GM23338 (cell line): ENCODE results near the gene ADGRV1. TPM values are rescaled to one million over a fixed set of nuclear protein-coding genes. Genes with fewer than 3 reads are reported as not detected.
A peak's percentile ranks its signal among the peaks of the same experiment; 100 is the strongest.

ENCODE experiments used
- ATAC-seq: fragments of 200-7000 bp; cut with Tn5 transposase; 3 replicates; pipeline ENCODE4 v1.9.1; 2020
- DNase-seq: peaks from one replicate; pipeline ENCODE4 v3.0.0-alpha.2; 2015; ENCODE audit warnings: low spot score
- H2AFZ ChIP-seq: fragments of 200-600 bp; sonication (generic); 2 replicates; pipeline ENCODE4 v1.8.0; 2016; ENCODE audit warnings: antibody characterized with exemption, mild to moderate bottlenecking, moderate library complexity
- H3F3A ChIP-seq: fragments of 200-600 bp; sonication (generic); replicated peaks from 2 replicates; pipeline ENCODE4 v1.8.0; 2017; ENCODE audit warnings: antibody characterized with exemption, mixed run types, low read depth
- H3K27ac ChIP-seq: fragments of 200-600 bp; sonication (generic); 2 replicates; pipeline ENCODE4 v1.6.1; 2016; ENCODE audit warnings: low read depth
- H3K27me3 ChIP-seq: fragments of 200-600 bp; sonication (generic); 2 replicates; pipeline ENCODE4 v1.8.0; 2016; ENCODE audit warnings: mild to moderate bottlenecking, mixed run types, moderate library complexity; ENCODE audit not compliant: insufficient read depth
- H3K36me3 ChIP-seq: fragments of 200-600 bp; sonication (generic); 2 replicates; pipeline ENCODE4 v1.8.0; 2016; ENCODE audit warnings: mild to moderate bottlenecking; ENCODE audit not compliant: insufficient read depth
- H3K4me1 ChIP-seq: fragments of 200-600 bp; sonication (generic); 2 replicates; pipeline ENCODE4 v1.8.0; 2016; ENCODE audit warnings: mild to moderate bottlenecking, moderate library complexity; ENCODE audit not compliant: insufficient read depth
- H3K4me2 ChIP-seq: fragments of 200-600 bp; sonication (generic); 2 replicates; pipeline ENCODE4 v1.7.1; 2017; ENCODE audit warnings: mixed run types
- H3K4me3 ChIP-seq: fragments of 200-600 bp; sonication (generic); 2 replicates; pipeline ENCODE4 v1.6.1; 2016; ENCODE audit warnings: mixed run types
- H3K79me2 ChIP-seq: fragments of 200-600 bp; sonication (generic); replicated peaks from 2 replicates; pipeline ENCODE4 v1.8.0; 2017; ENCODE audit warnings: mild to moderate bottlenecking; ENCODE audit not compliant: insufficient read depth
- H3K9me2 ChIP-seq: fragments of 200-600 bp; sonication (generic); 2 replicates; pipeline ENCODE4 v1.8.0; 2017; ENCODE audit not compliant: insufficient read depth
- H4K20me1 ChIP-seq: fragments of 200-600 bp; sonication (generic); replicated peaks from 2 replicates; pipeline ENCODE4 v1.8.0; 2017; ENCODE audit warnings: mild to moderate bottlenecking; ENCODE audit not compliant: insufficient read depth
- H3K27ac Mint-ChIP-seq: 2 replicates; pipeline ENCODE4 v1.8.0; 2020; ENCODE audit warnings: inconsistent platforms, mild to moderate bottlenecking, moderate library complexity, mixed read lengths
- H3K27me3 Mint-ChIP-seq: 3 replicates; pipeline ENCODE4 v1.8.0; 2022; ENCODE audit warnings: low read depth, mild to moderate bottlenecking, moderate library complexity, mixed read lengths, inconsistent platforms; ENCODE audit not compliant: insufficient read depth, poor library complexity
- H3K36me3 Mint-ChIP-seq: 3 replicates; pipeline ENCODE4 v1.8.0; 2021; ENCODE audit warnings: low read depth, mild to moderate bottlenecking, inconsistent platforms, moderate library complexity, mixed read lengths
- H3K4me1 Mint-ChIP-seq: 3 replicates; pipeline ENCODE4 v1.8.0; 2020; ENCODE audit warnings: mild to moderate bottlenecking, inconsistent platforms, mixed read lengths
- H3K4me3 Mint-ChIP-seq: 3 replicates; pipeline ENCODE4 v1.8.0; 2021; ENCODE audit warnings: moderate library complexity, mild to moderate bottlenecking, inconsistent platforms, mixed read lengths
- H3K9me3 Mint-ChIP-seq: 3 replicates; pipeline ENCODE4 v1.8.0; 2020; ENCODE audit warnings: moderate library complexity, mild to moderate bottlenecking, inconsistent platforms, mixed read lengths
- CREB1 ChIP-seq: fragments of 250-450 bp; sonication (Bioruptor Pico); IDR thresholded peaks from 2 replicates; pipeline ENCODE4 v1.5.0; 2020; ENCODE audit warnings: low read depth, mild to moderate bottlenecking, moderate library complexity
- CTCF ChIP-seq, 2 experiments: fragments of 200-600 bp in 1 of 2; sonication (generic) in 1 of 2; conservative IDR thresholded peaks; 2 replicates each; pipeline versions ENCODE4 v1.5.1 to v1.6.1; 2016 to 2017; ENCODE audit warnings: antibody characterized with exemption in 2 of 2, low read depth in 2 of 2, mild to moderate bottlenecking in 2 of 2, moderate library complexity in 1 of 2
- EZH2 ChIP-seq: fragments of 200-600 bp; sonication (generic); IDR thresholded peaks from one replicate; pipeline ENCODE4 v1.8.0; 2017; ENCODE audit warnings: antibody characterized with exemption, mild to moderate bottlenecking, low read depth; ENCODE audit not compliant: unreplicated experiment
- EZH2phosphoT487 ChIP-seq: fragments of 200-600 bp; sonication (generic); IDR thresholded peaks from one replicate; pipeline ENCODE4 v1.8.1; 2018; ENCODE audit warnings: antibody characterized with exemption; ENCODE audit not compliant: unreplicated experiment
- JUNB ChIP-seq: IDR thresholded peaks from one replicate; pipeline ENCODE4 v1.6.1; 2016; ENCODE audit warnings: antibody characterized with exemption; ENCODE audit not compliant: unreplicated experiment
- NANOG ChIP-seq: IDR thresholded peaks from 2 replicates; pipeline ENCODE4 v1.6.1; 2016; ENCODE audit warnings: antibody characterized with exemption, borderline replicate concordance
- POLR2AphosphoS5 ChIP-seq: IDR thresholded peaks from 2 replicates; pipeline ENCODE4 v1.6.1; 2016; ENCODE audit warnings: antibody characterized with exemption, low read depth
- STAT1 ChIP-seq: IDR thresholded peaks from one replicate; pipeline ENCODE4 v1.6.1; 2016; ENCODE audit warnings: antibody characterized with exemption; ENCODE audit not compliant: unreplicated experiment
- ZNF114 ChIP-seq: fragments of 250-450 bp; sonication (Bioruptor Pico); IDR thresholded peaks from 2 replicates; pipeline ENCODE4 v1.5.0; 2020; ENCODE audit warnings: mild to moderate bottlenecking, moderate library complexity
- ZNF331 ChIP-seq: fragments of 250-450 bp; sonication (Bioruptor Pico); IDR thresholded peaks from 2 replicates; pipeline ENCODE4 v1.5.0; 2020; ENCODE audit warnings: low read depth, mild to moderate bottlenecking, moderate library complexity
- polyA plus RNA-seq: library from polyadenylated mRNA; unstranded; fragments of >200 nt; fragmentation: Nextera tagmentation; extraction: Ambion mirVana; gene quantifications from 2 replicates; pipeline ENCODE4 v1.2.1, GENCODE V29; 2016
- total RNA-seq: library from RNA; depleted of rRNA; stranded (reverse); fragments of >200 nt; shearing (Covaris generic); gene quantifications from 2 replicates; pipeline ENCODE4 v1.2.3, GENCODE V29; 2014
- TF ChIP-seq, protein P1 (sequence below): IDR thresholded peaks from 2 replicates; pipeline ENCODE4 v1.6.1; 2016; ENCODE audit warnings: antibody characterized with exemption

The ADGRV1 gene
- total and polyA plus RNA-seq, 2 experiments from 2014 or later: 46.1 to 149 TPM

DNA sequence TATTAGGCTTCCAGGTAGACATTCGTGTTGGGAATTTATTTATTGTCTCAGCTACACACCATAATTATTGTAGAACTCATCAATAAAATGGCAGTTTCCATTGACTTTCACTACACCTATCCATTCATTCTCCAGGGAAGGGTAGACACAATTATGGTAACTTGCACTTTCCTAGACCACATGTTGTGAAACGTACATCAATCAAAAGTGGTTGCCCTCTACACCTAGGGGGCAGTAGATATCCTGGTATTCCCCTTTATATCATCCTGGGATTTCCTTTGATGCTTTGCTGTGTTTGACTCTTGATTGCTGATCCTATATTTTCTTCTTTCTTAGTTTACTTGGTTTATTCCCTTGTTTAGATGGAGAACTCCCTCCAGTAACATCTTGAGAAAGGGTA lies 47.9 kb downstream of the ADGRV1 start:
- Mint-ChIP-seq H3K9me3 (no peaks in the 10 kb centered on the region), H3K4me1 (peaks cover 27% of the 10 kb centered on the region), H3K4me3 (no peak overlapping the region), H3K36me3 (peaks cover 4% of the 10 kb centered on the region; the same call in 1 of the 3 replicates), H3K27me3 (no peaks in the 10 kb centered on the region), H3K27ac (no peak overlapping the region)
- peaks cover 2% of the 10 kb centered on the region; the same call in 1 of the 2 replicates for H3K4me1 ChIP-seq
- H3K4me2 ChIP-seq: no peak overlapping the region
- H3F3A ChIP-seq: peaks cover 4% of the 10 kb centered on the region; the same call in 1 of the 2 replicates
- H3K9me2 ChIP-seq: no peaks in the 10 kb centered on the region; the same call in 1 of the 2 replicates
- peak; percentile 67 for DNase-seq
- no peaks in the 10 kb centered on the region for H3K36me3 ChIP-seq
- H4K20me1 ChIP-seq: 0 out of 2 replicates have a peak, but pooled peaks cover 13% of the 10 kb centered on the region
- peak; percentile 69 for ATAC-seq
- no peak overlapping the region for H3K27ac ChIP-seq
- TF ChIP-seq CTCF (conservative IDR thresholded peaks at IDR 0.05; ENCODE audit: low read depth in 2 of 2): peak; percentile 74 to 77
- TF ChIP-seq POLR2AphosphoS5: no peak
- 0 out of 2 replicates have a peak, but pooled peaks have one; percentile 8 for TF ChIP-seq CREB1
- no peaks in the 10 kb centered on the region for H3K27me3 ChIP-seq
- H2AFZ ChIP-seq: no peak overlapping the region
- H3K4me3 ChIP-seq: no peak overlapping the region
- H3K79me2 ChIP-seq: peaks cover 77% of the 10 kb centered on the region

DNA sequence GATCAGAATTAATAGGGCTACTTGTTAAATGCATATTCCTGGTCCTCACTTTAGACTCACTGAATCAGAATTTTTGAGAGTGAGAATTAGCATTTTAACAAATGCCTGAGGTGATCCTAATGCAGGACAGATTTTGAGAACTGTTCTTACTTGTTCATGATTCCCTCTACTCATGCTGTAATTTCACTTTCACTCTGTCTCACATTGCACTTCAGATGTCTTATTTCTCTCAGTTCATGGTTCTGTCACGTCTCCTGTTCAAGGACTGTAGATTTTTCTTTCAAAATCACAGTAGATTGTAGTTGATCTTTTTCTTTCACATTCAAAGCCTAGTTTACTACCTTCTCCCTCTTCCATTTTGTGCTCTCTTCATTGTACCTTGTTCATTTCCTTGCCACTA lies 54.3 kb downstream of the ADGRV1 start:
- Histone ChIP-seq H3K4me2 (no peak overlapping the region), H3K9me2 (no peaks in the 10 kb centered on the region), H3K4me3 (no peak overlapping the region), H3K36me3 (no peaks in the 10 kb centered on the region), H3K4me1 (peaks cover 23% of the 10 kb centered on the region), H4K20me1 (0 out of 2 replicates have a peak, but pooled peaks cover 10% of the 10 kb centered on the region), H2AFZ (no peak overlapping the region), H3K79me2 (peaks cover 71% of the 10 kb centered on the region), H3K27ac (peak overlapping the region; percentile 73), H3F3A (no peaks in the 10 kb centered on the region), H3K27me3 (no peaks in the 10 kb centered on the region)
- no peak overlapping the region for H3K4me3 Mint-ChIP-seq
- ATAC-seq (no peak), DNase-seq (no peak)
- H3K36me3 Mint-ChIP-seq: peaks cover 7% of the 10 kb centered on the region; the same call in 2 of the 3 replicates
- H3K9me3 Mint-ChIP-seq: no peaks in the 10 kb centered on the region
- peaks cover 32% of the 10 kb centered on the region for H3K4me1 Mint-ChIP-seq
- TF ChIP-seq CREB1 (no peak), ZNF114 (CRISPR knock-in tag) (no peak), STAT1 (no peak), ZNF331 (no peak), NANOG (no peak), CTCF (conservative IDR thresholded peaks at IDR 0.05; ENCODE audit: low read depth in 2 of 2) (no peak), JUNB (no peak), EZH2phosphoT487 (no peak), EZH2 (no peak), POLR2AphosphoS5 (no peak)
- TF ChIP-seq, protein P1, sequence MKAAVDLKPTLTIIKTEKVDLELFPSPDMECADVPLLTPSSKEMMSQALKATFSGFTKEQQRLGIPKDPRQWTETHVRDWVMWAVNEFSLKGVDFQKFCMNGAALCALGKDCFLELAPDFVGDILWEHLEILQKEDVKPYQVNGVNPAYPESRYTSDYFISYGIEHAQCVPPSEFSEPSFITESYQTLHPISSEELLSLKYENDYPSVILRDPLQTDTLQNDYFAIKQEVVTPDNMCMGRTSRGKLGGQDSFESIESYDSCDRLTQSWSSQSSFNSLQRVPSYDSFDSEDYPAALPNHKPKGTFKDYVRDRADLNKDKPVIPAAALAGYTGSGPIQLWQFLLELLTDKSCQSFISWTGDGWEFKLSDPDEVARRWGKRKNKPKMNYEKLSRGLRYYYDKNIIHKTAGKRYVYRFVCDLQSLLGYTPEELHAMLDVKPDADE: no peak
- peak overlapping the region; percentile 35 for H3K27ac Mint-ChIP-seq
- no peaks in the 10 kb centered on the region for H3K27me3 Mint-ChIP-seq
